Trophoblast cell (in vitro differentiated cells and primary cell): Measurements from ENCODE around the gene ENTHD1.

Experiments used
- DNase-seq, 2 donors: peaks; one replicate each; pipeline ENCODE4 v3.0.0-alpha.2; 2016
- H2AFZ ChIP-seq: 2 replicates; pipeline ENCODE4 v1.6.1; 2013; ENCODE audit warnings: low read length, moderate library complexity, mild to moderate bottlenecking; ENCODE audit not compliant: insufficient read depth, poor library complexity
- H2AK5ac ChIP-seq: 2 replicates; pipeline ENCODE4 v1.6.1; 2013; ENCODE audit warnings: mild to moderate bottlenecking, low read length
- H2BK120ac ChIP-seq: 2 replicates; pipeline ENCODE4 v1.6.1; 2013; ENCODE audit warnings: low read length, mild to moderate bottlenecking, moderate library complexity; ENCODE audit not compliant: insufficient read depth, poor library complexity
- H2BK12ac ChIP-seq: 2 replicates; pipeline ENCODE4 v1.6.1; 2013; ENCODE audit warnings: mild to moderate bottlenecking, low read length, moderate library complexity
- H2BK5ac ChIP-seq: 2 replicates; pipeline ENCODE4 v1.6.1; 2013; ENCODE audit warnings: low read length, low read depth, moderate library complexity, mild to moderate bottlenecking; ENCODE audit not compliant: poor library complexity
- H3K14ac ChIP-seq: 2 replicates; pipeline ENCODE4 v1.6.1; 2013; ENCODE audit warnings: mild to moderate bottlenecking, low read length
- H3K18ac ChIP-seq: 2 replicates; pipeline ENCODE4 v1.6.1; 2013; ENCODE audit warnings: mild to moderate bottlenecking, low read length
- H3K23ac ChIP-seq: 2 replicates; pipeline ENCODE4 v1.6.1; 2013; ENCODE audit warnings: low read length
- H3K27ac ChIP-seq: 2 replicates; pipeline ENCODE4 v1.5.1; 2013; ENCODE audit warnings: low read depth, mild to moderate bottlenecking, inconsistent platforms, low read length, moderate library complexity
- H3K27me3 ChIP-seq: 2 replicates; pipeline ENCODE4 v1.6.1; 2013; ENCODE audit warnings: inconsistent platforms, mild to moderate bottlenecking, low read length, moderate library complexity; ENCODE audit not compliant: insufficient read depth
- H3K36me3 ChIP-seq, 2 experiments: 1 replicate in 1 of 2; 2 replicates in 1 of 2; pipeline ENCODE4 v1.6.1; 2013; ENCODE audit warnings: low read length in 2 of 2, mild to moderate bottlenecking in 2 of 2, moderate library complexity in 1 of 2; ENCODE audit not compliant: insufficient read depth in 2 of 2, control insufficient read depth in 1 of 2
- H3K4ac ChIP-seq: 2 replicates; pipeline ENCODE4 v1.6.1; 2013; ENCODE audit warnings: low read depth, mild to moderate bottlenecking, low read length, moderate library complexity
- H3K4me1 ChIP-seq, 2 experiments: 1 replicate in 1 of 2; 2 replicates in 1 of 2; pipeline ENCODE4 v1.6.1; 2013; ENCODE audit warnings: low read length in 2 of 2, mild to moderate bottlenecking in 2 of 2, moderate library complexity in 1 of 2; ENCODE audit not compliant: insufficient read depth in 2 of 2, control insufficient read depth in 1 of 2
- H3K4me2 ChIP-seq: 2 replicates; pipeline ENCODE4 v1.6.1; 2013; ENCODE audit warnings: inconsistent platforms, mild to moderate bottlenecking, low read length, moderate library complexity
- H3K4me3 ChIP-seq: 2 replicates; pipeline ENCODE4 v1.5.1; 2013; ENCODE audit warnings: mild to moderate bottlenecking, low read depth, low read length, inconsistent platforms
- H3K79me1 ChIP-seq: one replicate; pipeline ENCODE4 v1.6.1; 2013; ENCODE audit warnings: low read length
- H3K79me2 ChIP-seq: 2 replicates; pipeline ENCODE4 v1.6.1; 2013; ENCODE audit warnings: low read length, mild to moderate bottlenecking; ENCODE audit not compliant: control insufficient read depth, insufficient read depth, poor library complexity
- H3K9ac ChIP-seq: 2 replicates; pipeline ENCODE4 v1.6.1; 2013; ENCODE audit warnings: mild to moderate bottlenecking, low read length
- H3K9me3 ChIP-seq: 2 replicates; pipeline ENCODE4 v1.6.1; 2013; ENCODE audit warnings: low read depth, mild to moderate bottlenecking, control low read depth, inconsistent platforms, low read length; ENCODE audit not compliant: insufficient read depth
- H4K12ac ChIP-seq: 2 replicates; pipeline ENCODE4 v1.6.1; 2013; ENCODE audit warnings: low read depth, mild to moderate bottlenecking, low read length, moderate library complexity
- H4K8ac ChIP-seq: 2 replicates; pipeline ENCODE4 v1.6.1; 2013; ENCODE audit warnings: low read depth, mild to moderate bottlenecking, low read length, moderate library complexity
- H4K91ac ChIP-seq: one replicate; pipeline ENCODE4 v1.6.1; 2013; ENCODE audit warnings: low read depth, mild to moderate bottlenecking, low read length, moderate library complexity
- WGBS: extraction: QIAGEN DNeasy Blood & Tissue Kit; methylation state at CpG from one replicate; pipeline ENCODE4 v1.1.7; 2013; ENCODE audit warnings: missing lambda C conversion rate; ENCODE audit not compliant: insufficient read length, insufficient coverage; ENCODE audit errors: extremely low coverage; 5-methylcytosine and 5-hydroxymethylcytosine counted together

Gene ENTHD1

DNA sequence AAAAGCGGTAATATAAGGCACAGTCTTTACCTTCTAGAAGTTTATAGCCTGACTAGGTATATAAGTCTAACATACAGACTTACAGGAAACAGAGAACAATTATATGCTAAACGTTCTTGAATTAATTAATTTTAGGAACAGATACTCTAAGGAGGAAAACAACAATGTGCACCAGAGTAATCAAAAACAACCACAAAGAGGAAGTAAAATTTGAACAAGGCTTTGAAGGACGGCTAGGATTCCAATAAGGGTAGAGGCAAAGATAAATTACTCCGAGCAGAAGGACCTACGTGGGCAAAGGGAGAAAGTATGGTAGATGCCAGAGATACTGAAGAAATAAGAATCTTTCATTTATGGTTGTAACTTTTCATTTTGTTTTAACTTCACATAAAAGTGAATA lies 54.4 kb downstream of the ENTHD1 start:
- Histone ChIP-seq H4K8ac (no peak overlapping the region), H2AK5ac (no peak overlapping the region), H3K27me3 (no peaks in the 10 kb centered on the region), H2BK5ac (no peak overlapping the region), H3K4me2 (no peak overlapping the region), H4K12ac (no peak overlapping the region), H3K27ac (no peak overlapping the region), H3K4me1 (no peaks in the 10 kb centered on the region), H2BK12ac (no peak overlapping the region), H3K4ac (no peak overlapping the region), H3K4me3 (no peak overlapping the region), H2BK120ac (no peak overlapping the region), H3K23ac (no peak overlapping the region), H3K36me3 (no peaks in the 10 kb centered on the region), H3K79me2 (no peaks in the 10 kb centered on the region), H3K79me1 (no peaks in the 10 kb centered on the region), H3K9ac (no peak overlapping the region), H3K14ac (no peak overlapping the region), H2AFZ (no peak overlapping the region), H4K91ac (no peak overlapping the region), H3K9me3 (peaks cover 3% of the 10 kb centered on the region), H3K18ac (no peak overlapping the region)
- DNase-seq: no peak
- no CpG with 5 or more reads among the region's 5 CpGs for WGBS

DNA sequence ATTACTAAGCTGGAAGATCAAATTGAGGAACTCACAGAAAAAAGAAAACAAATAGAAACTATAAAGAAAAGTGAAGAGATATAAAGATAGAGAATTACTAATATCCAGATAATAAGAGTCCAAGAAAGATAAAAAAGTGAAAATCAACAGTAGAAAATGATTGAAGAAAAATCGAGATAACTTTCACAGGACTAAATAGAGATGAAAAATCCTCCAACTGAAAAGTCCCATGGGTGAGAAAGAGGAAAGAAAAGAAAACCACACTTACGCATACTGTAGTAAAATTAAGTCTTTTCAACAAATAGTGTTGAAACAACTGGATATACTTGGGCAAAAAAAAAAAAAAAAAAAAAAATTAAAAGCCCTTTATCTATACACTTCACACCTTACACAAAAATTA lies 60.0 kb downstream of the ENTHD1 start:
- Histone ChIP-seq H3K4me3 (no peak overlapping the region), H2AFZ (no peak overlapping the region), H2BK12ac (no peak overlapping the region), H3K27me3 (no peaks in the 10 kb centered on the region), H3K4ac (no peak overlapping the region), H3K18ac (no peak overlapping the region), H3K9ac (no peak overlapping the region), H3K36me3 (no peaks in the 10 kb centered on the region), H3K27ac (no peak overlapping the region), H3K23ac (no peak overlapping the region), H4K8ac (no peak overlapping the region), H3K4me2 (no peak overlapping the region), H3K14ac (no peak overlapping the region), H4K91ac (no peak overlapping the region), H3K9me3 (no peaks in the 10 kb centered on the region), H3K79me1 (no peaks in the 10 kb centered on the region), H3K4me1 (no peaks in the 10 kb centered on the region), H2AK5ac (no peak overlapping the region), H4K12ac (no peak overlapping the region), H2BK120ac (no peak overlapping the region), H3K79me2 (no peaks in the 10 kb centered on the region), H2BK5ac (no peak overlapping the region)
- no peak for DNase-seq
- no CpG with 5 or more reads among the region's 2 CpGs for WGBS

DNA sequence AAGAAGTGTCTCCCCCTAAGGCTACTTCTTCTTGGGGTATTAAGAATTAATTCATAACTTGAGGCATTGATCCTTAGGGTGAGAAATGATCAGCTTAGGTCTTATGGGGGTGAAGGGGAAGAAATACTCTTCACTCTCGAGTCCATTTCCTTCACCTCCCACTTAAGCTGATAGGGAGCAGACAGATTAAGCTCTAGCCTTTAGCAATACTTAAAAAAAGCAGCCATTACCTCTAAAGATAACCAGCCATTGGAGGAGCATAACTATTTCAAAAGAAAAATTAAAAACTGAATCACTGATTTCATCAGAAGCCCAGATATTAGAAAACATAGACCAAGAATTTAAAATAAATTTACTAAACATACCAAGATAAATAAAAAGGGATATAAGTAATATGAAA lies 60.5 kb downstream of the ENTHD1 start:
- H2BK5ac ChIP-seq: no peak overlapping the region

DNA sequence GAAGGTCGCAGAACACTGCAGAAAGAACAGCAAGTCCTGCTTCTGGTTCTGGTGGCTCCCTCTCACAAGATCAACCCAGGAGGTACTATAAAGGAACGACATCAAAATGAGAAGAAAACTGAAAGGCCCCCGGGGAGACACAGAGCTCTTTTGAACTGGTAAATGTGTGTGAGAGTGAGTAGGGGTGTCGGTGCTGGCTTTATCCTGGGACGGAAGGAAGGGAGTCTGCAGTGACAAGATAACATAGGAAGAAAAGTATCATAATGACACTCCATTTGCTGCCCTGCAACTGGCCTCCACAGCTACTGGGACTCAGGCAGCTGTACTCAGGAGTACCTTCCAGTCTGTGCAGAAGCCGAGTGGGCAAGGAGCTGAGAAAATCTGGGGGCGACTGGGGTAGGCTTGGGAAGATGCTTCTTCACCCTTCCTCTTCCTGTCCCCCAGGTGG lies 60.9 kb downstream of the ENTHD1 start:
- Histone ChIP-seq H3K9me3 (no peaks in the 10 kb centered on the region), H3K23ac (no peak overlapping the region), H3K4me2 (no peak overlapping the region), H2BK12ac (no peak overlapping the region), H3K79me1 (no peaks in the 10 kb centered on the region), H3K36me3 (no peaks in the 10 kb centered on the region), H3K14ac (no peak overlapping the region), H2AK5ac (no peak overlapping the region), H3K4me1 (no peaks in the 10 kb centered on the region), H4K91ac (no peak overlapping the region), H2BK120ac (no peak overlapping the region), H3K27me3 (no peaks in the 10 kb centered on the region), H3K4me3 (no peak overlapping the region), H3K9ac (no peak overlapping the region), H3K18ac (no peak overlapping the region), H4K12ac (no peak overlapping the region), H4K8ac (no peak overlapping the region), H3K4ac (no peak overlapping the region), H3K79me2 (no peaks in the 10 kb centered on the region), H2BK5ac (no peak overlapping the region), H2AFZ (no peak overlapping the region), H3K27ac (no peak overlapping the region)
- no peak for DNase-seq
- WGBS: no CpG with 5 or more reads among the region's 7 CpGs

More for the DNA sequence above, 60.5 kb downstream of the ENTHD1 start:
- H3K27me3 ChIP-seq: no peaks in the 10 kb centered on the region
- no peak overlapping the region for H3K4me2 ChIP-seq
- H3K14ac ChIP-seq: no peak overlapping the region
- H3K79me2 ChIP-seq: no peaks in the 10 kb centered on the region
- no peak overlapping the region for H4K8ac ChIP-seq
- H2BK12ac ChIP-seq: no peak overlapping the region
- no peak overlapping the region for H3K18ac ChIP-seq
- no peak overlapping the region for H4K12ac ChIP-seq
- no peaks in the 10 kb centered on the region for H3K9me3 ChIP-seq
- no CpG with 5 or more reads among the region's 1 CpG for WGBS
- no peaks in the 10 kb centered on the region for H3K36me3 ChIP-seq
- H3K27ac ChIP-seq: no peak overlapping the region
- no peak overlapping the region for H4K91ac ChIP-seq
- no peaks in the 10 kb centered on the region for H3K79me1 ChIP-seq
- no peak overlapping the region for H3K23ac ChIP-seq
- no peak overlapping the region for H2BK120ac ChIP-seq
- H2AK5ac ChIP-seq: no peak overlapping the region
- no peak overlapping the region for H3K4ac ChIP-seq
- no peak overlapping the region for H2AFZ ChIP-seq
- DNase-seq: no peak
- no peak overlapping the region for H3K9ac ChIP-seq
- H3K4me1 ChIP-seq: no peaks in the 10 kb centered on the region
- no peak overlapping the region for H3K4me3 ChIP-seq
